Stomach smooth muscle (tissue), 2 donors: ENCODE measurements around the gene E2F3.

Experiments used
- H3K27ac ChIP-seq: one replicate; pipeline ENCODE4 v1.7.0; 2013; ENCODE audit warnings: mild to moderate bottlenecking, low read length, inconsistent platforms
- H3K27me3 ChIP-seq, 2 donors: one replicate each; pipeline ENCODE4 v1.7.0; 2013; ENCODE audit warnings: low read length in 2 of 2; ENCODE audit not compliant: insufficient read depth in 2 of 2, control insufficient read depth in 1 of 2
- H3K36me3 ChIP-seq, 2 donors: one replicate each; pipeline ENCODE4 v1.7.0; 2013; ENCODE audit warnings: low read length in 2 of 2; ENCODE audit not compliant: control insufficient read depth in 2 of 2, insufficient read depth in 2 of 2
- H3K4me1 ChIP-seq: one replicate; pipeline ENCODE4 v1.7.0; 2013; ENCODE audit warnings: low read length; ENCODE audit not compliant: control insufficient read depth, insufficient read depth
- H3K4me3 ChIP-seq, 2 donors: one replicate each; pipeline ENCODE4 v1.7.0; 2013; ENCODE audit warnings: low read length in 2 of 2
- H3K9ac ChIP-seq, 2 donors: one replicate each; pipeline ENCODE4 v1.7.0; 2013; ENCODE audit warnings: low read length in 2 of 2, mild to moderate bottlenecking in 1 of 2
- H3K9me3 ChIP-seq, 2 donors: one replicate each; pipeline ENCODE4 v1.7.0; 2013; ENCODE audit warnings: low read length in 2 of 2; ENCODE audit not compliant: control insufficient read depth in 2 of 2
- donor health status: healthy.
- donor health status: Pancreatic carcinoma.

The E2F3 gene

DNA sequence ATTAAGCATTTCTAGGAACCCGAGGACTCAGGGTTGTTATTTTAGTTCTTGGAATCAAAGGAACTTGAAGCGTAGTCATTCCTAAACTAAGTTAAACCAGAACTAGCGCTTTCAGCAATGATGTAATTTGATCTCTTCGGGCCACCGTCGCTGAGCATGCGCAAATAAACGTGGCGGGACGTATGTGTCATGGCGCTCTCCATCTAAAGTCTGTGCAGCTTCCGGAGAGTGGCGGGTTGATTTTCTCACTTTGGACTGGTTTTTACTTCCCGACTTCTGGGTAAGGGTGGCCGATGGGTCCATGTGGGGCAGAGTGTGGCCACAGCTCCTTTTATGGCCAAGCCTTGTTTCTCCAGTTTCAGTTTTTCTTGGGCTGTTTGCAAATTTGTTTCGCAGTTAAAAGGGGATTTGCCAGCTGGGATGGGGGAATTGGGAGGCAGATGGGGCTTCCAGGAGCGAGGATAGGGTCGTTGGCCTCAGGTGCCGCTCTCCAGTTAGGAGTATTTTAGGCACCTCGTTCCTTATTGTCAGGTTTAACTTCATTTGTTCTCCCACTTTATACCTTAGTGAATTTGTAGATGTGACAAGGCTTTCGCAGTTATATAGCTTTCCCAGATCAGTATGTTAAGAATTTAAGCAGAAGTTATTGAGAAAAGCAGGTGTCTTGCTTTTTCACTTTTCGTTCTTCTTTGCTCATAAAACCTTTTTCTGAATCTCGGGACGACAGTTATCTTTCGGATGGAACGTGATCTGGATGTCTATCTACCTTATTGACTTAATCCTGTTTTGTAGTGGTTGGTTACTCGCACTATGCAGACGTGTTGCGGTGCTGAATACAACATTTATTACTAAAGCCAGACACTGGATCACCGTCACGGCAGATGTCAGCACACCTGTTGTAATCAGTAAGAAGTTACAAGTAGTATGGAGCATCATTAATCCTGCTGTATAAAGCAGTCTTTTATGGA lies 132.9 kb downstream of the E2F3 start, which contains the start of gene CDKAL1:
CDKAL1 (plus strand) TSS at position 163 of the 968 bp plus-strand sequence. CDS start 11,894 bp downstream, outside the sequence.
- H3K36me3 ChIP-seq, result peaks cover 4% of the 10 kb centered on the region in 2 donors
- H3K27me3 ChIP-seq, result no peaks in the 10 kb centered on the region
- H3K9ac ChIP-seq, result peak within 1 kb of the TSS; percentile 86 to 95
- no peaks in the 10 kb centered on the region for H3K9me3 ChIP-seq
- H3K27ac ChIP-seq, result peak within 1 kb of the TSS; percentile 83
- H3K4me1 ChIP-seq, result peaks cover 12% of the 10 kb centered on the region
- peak within 1 kb of the TSS; percentile 91 to 94 for H3K4me3 ChIP-seq

DNA sequence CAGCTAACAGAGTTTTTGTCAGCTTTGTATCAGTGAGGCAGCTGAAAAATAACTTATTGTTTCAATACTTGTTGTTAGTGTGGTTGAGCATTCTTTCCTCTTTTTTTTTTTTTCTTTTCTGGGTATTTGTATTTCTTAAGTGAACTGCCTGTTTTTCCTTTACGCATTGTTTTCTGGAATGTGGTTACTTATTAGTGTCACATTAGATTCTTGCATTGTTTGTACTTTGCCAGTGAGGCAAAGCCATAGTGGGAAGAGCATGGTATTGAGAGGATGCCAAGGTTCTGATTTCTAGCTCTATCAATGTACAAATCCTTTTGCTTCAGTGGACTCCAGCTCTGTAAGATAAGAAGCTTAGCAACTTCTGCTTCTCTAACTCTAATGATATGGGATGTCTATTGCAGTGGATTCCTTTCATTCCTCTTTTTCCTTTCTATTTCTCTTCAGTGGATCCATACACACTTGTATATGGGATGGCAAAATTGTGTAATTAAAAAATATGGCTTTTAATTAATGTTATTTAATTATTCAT lies 136.5 kb downstream of the E2F3 start:
- Histone ChIP-seq H3K9me3 (no peaks in the 10 kb centered on the region), H3K27me3 (no peaks in the 10 kb centered on the region), H3K36me3 (peaks cover 4 to 8% of the 10 kb centered on the region in 2 donors), H3K9ac (no peak overlapping the region), H3K4me3 (no peak overlapping the region), H3K27ac (no peak overlapping the region), H3K4me1 (peaks cover 12% of the 10 kb centered on the region)

DNA sequence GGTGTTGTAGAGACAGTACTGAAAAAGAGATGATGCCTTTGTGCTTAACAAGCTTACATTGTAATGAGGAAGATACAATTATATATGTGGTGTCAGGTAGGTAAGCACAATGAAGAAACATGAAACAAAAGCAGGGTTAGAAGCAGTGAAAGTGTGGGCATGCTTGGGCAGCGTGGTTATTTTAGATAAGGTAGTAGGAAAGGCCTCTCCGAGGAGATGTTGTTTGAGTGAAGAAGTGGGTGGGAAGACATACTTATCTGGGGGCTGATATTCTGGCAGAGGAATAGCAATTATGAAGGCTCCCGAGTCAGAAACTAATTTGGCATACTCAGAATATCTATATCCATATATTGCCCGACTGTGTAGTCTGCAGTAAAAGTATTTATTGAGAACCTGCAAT lies 137.2 kb downstream of the E2F3 start:
- H3K27ac ChIP-seq, result no peak overlapping the region
- no peaks in the 10 kb centered on the region for H3K27me3 ChIP-seq
- H3K9ac ChIP-seq, result no peak overlapping the region
- H3K4me1 ChIP-seq, result peaks cover 12% of the 10 kb centered on the region
- no peak overlapping the region for H3K4me3 ChIP-seq
- H3K36me3 ChIP-seq, result peaks cover 4 to 8% of the 10 kb centered on the region in 2 donors
- no peaks in the 10 kb centered on the region for H3K9me3 ChIP-seq

DNA sequence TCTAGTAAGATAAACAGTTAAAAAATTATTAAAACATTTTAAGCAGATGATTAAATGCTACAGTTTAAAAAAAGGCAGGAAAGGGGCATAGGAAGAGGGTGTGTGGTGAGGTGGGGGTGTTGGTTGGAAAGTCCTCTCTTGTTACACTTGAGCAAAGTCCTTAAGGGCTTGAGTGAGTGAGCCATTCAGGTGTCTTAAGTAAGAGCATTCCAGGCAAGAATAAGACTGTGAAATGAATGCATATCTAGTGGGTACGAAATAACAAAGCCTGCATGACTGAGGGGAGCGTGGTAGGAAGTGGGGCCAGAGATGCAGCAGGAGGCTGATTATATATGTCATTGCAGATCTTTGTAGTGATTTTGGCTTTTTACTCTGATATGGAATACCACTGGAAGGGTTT lies 137.7 kb downstream of the E2F3 start:
- no peaks in the 10 kb centered on the region for H3K27me3 ChIP-seq
- no peak overlapping the region for H3K4me3 ChIP-seq
- peaks cover 4 to 8% of the 10 kb centered on the region in 2 donors for H3K36me3 ChIP-seq
- H3K27ac ChIP-seq, result no peak overlapping the region
- H3K9ac ChIP-seq, result no peak overlapping the region
- no peaks in the 10 kb centered on the region for H3K9me3 ChIP-seq
- H3K4me1 ChIP-seq, result peaks cover 12% of the 10 kb centered on the region

DNA sequence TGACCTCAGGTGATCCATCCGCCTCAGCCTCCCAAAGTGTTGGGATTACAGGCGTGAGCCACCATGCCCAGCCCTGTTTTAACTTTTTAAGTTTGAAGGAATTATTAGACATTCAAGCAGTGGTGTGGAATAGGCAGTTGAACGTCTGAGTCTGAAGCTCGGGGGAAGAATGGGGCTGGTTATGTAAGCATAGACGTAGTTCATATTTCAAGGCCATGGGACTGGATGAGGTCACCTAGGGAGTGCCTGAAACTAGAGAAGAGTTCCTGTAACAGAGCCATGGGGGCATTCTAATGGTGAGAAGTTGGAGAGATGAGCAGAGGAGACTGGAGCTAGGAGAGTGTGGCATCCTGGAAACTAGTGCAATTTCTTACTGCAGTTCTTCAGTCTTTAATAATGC lies 139.0 kb downstream of the E2F3 start:
- Histone ChIP-seq H3K36me3 (peaks cover 4 to 8% of the 10 kb centered on the region in 2 donors), H3K27ac (no peak overlapping the region), H3K4me3 (no peak overlapping the region), H3K9ac (no peak overlapping the region), H3K27me3 (no peaks in the 10 kb centered on the region), H3K4me1 (peaks cover 4% of the 10 kb centered on the region), H3K9me3 (no peaks in the 10 kb centered on the region)

DNA sequence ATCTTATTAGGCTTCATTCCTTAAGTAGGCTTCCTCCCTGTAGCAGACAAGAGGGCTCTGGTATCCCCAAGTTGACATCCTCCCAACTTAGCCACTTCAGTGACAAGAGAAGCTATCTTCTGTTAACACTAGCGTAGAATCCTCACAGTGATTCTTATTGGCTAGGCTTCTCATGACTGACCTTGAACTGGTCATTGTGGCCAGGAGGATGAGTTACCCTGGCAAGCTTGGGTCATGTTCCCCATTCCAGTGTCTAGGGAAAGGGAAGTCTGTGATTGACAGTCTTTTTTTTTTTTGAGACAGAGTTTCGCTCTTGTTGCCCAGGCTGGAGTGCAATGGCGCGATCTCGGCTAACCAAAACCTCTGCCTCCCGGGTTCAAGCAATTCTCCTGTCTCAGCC lies 139.7 kb downstream of the E2F3 start:
- peaks cover 4 to 8% of the 10 kb centered on the region in 2 donors for H3K36me3 ChIP-seq
- no peak overlapping the region for H3K4me3 ChIP-seq
- no peaks in the 10 kb centered on the region for H3K9me3 ChIP-seq
- no peak overlapping the region for H3K9ac ChIP-seq
- no peaks in the 10 kb centered on the region for H3K4me1 ChIP-seq
- H3K27ac ChIP-seq, result no peak overlapping the region
- H3K27me3 ChIP-seq, result no peaks in the 10 kb centered on the region

DNA sequence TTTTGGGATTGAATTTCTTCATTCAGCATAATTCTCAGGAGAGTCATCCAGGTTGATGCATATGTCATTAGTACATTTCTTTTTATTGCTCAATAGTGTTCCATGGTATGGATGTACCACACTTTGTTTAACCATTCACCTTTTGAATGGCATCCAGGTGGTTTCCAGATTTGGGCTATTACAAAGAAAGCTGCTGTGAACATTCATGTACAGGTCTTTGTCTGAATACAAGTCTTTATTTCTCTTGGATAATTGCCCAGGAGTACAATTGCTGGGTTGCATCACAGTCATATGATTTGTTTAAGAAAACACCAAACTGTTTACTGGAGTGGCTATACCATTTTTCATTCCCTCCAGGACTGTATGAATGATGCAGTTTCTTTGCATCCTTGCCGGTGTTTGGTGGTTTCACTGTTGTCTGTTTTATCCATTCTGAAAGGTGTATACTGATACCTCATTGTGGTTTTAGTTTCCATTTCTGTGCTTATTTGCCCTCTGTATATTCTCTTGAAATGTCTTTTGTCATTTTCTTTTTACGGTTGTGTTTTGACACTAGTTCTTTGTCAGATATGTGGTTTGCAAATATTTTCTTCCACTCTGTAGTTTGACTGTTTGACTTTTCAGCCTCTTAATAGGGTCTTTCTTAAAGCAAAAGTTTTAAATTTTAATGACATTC lies 141.4 kb downstream of the E2F3 start:
- no peak overlapping the region for H3K9ac ChIP-seq
- H3K4me3 ChIP-seq, result no peak overlapping the region
- H3K36me3 ChIP-seq, result peaks cover 6 to 7% of the 10 kb centered on the region in 2 donors
- no peaks in the 10 kb centered on the region for H3K27me3 ChIP-seq
- H3K27ac ChIP-seq, result no peak overlapping the region
- H3K4me1 ChIP-seq, result no peaks in the 10 kb centered on the region
- H3K9me3 ChIP-seq, result no peaks in the 10 kb centered on the region
